ENCODE measurements around the gene MAPK1.
"Not testable (repeated sequence)": the region's sequence is repeated elsewhere in the genome, so short reads cannot be mapped to it uniquely, and the experiment has no call there.

DNA sequence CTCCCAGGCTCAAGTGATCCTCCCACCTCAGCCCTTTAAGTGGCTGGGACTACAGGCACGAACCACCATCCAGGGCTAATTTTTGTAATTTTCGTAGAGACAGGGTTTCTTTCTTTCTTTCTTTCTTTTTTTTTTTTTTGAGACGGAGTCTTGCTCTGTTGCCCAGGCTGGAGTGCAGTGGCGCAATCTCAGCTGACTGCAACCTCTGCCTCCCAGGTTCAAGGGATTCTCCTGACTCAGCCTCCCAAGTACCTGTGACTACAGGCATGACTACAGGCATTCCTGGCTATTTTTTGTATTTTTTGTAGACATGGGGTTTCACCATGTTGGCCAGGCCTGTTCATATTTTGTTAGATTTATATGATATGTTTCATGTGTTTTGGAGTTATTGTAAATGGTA lies 28.8 kb upstream of the MAPK1 start:
- TF ChIP-seq, protein P1, sequence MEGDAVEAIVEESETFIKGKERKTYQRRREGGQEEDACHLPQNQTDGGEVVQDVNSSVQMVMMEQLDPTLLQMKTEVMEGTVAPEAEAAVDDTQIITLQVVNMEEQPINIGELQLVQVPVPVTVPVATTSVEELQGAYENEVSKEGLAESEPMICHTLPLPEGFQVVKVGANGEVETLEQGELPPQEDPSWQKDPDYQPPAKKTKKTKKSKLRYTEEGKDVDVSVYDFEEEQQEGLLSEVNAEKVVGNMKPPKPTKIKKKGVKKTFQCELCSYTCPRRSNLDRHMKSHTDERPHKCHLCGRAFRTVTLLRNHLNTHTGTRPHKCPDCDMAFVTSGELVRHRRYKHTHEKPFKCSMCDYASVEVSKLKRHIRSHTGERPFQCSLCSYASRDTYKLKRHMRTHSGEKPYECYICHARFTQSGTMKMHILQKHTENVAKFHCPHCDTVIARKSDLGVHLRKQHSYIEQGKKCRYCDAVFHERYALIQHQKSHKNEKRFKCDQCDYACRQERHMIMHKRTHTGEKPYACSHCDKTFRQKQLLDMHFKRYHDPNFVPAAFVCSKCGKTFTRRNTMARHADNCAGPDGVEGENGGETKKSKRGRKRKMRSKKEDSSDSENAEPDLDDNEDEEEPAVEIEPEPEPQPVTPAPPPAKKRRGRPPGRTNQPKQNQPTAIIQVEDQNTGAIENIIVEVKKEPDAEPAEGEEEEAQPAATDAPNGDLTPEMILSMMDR (IDR thresholded peaks at IDR 0.05) = not testable (repeated sequence)
- TF ChIP-seq POLR2A (IDR thresholded peaks at IDR 0.05; ENCODE audit: low read depth) = not testable (repeated sequence)

Data from esophagus muscularis mucosa (tissue), 3 donors.